ENCODE results near the gene AUH. TPM values are rescaled to one million over a fixed set of nuclear protein-coding genes. Genes with fewer than 3 reads are reported as not detected.

AUH gene
- polyA plus RNA-seq, 3 donors: 4.0 to 9.9 (median 8.4) TPM

GRCh38 chr9:91269907-91270491 lies 91.7 kb downstream of the AUH start:
- Mint-ChIP-seq H3K9me3 (peaks cover 0 to 1% (median 0%) of the 10 kb centered on the region in 7 donors), H3K4me1 (peaks cover 3% of the 10 kb centered on the region), H3K27me3 (ENCODE audit: low read depth in 3 of 3) (no peaks in the 10 kb centered on the region), H3K36me3 (peaks cover 0 to 2% of the 10 kb centered on the region in 2 donors), H3K27ac (no peak overlapping the region), H3K4me3 (no peak overlapping the region)
- H3K27me3 ChIP-seq (ENCODE audit: control insufficient read depth in 2 of 2, insufficient read depth in 2 of 2, low read length in 2 of 2): no peaks in the 10 kb centered on the region
- no peak overlapping the region for H3K27ac ChIP-seq (ENCODE audit: low read depth in 1 of 2, low read length in 2 of 2)
- no peak overlapping the region for H3K4me3 ChIP-seq (replicated peaks in 1 of 3; ENCODE audit: low read depth in 2 of 3, low read length in 3 of 3)
- no peaks in the 10 kb centered on the region for H3K4me1 ChIP-seq (ENCODE audit: control insufficient read depth in 1 of 2, insufficient read depth in 2 of 2, low read length in 2 of 2)
- H3K9ac ChIP-seq (ENCODE audit: insufficient read depth, low read length, poor library complexity, severe bottlenecking): no peak overlapping the region
- TF ChIP-seq, protein P1, sequence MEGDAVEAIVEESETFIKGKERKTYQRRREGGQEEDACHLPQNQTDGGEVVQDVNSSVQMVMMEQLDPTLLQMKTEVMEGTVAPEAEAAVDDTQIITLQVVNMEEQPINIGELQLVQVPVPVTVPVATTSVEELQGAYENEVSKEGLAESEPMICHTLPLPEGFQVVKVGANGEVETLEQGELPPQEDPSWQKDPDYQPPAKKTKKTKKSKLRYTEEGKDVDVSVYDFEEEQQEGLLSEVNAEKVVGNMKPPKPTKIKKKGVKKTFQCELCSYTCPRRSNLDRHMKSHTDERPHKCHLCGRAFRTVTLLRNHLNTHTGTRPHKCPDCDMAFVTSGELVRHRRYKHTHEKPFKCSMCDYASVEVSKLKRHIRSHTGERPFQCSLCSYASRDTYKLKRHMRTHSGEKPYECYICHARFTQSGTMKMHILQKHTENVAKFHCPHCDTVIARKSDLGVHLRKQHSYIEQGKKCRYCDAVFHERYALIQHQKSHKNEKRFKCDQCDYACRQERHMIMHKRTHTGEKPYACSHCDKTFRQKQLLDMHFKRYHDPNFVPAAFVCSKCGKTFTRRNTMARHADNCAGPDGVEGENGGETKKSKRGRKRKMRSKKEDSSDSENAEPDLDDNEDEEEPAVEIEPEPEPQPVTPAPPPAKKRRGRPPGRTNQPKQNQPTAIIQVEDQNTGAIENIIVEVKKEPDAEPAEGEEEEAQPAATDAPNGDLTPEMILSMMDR (IDR thresholded peaks at IDR 0.05): no peak
- H3K36me3 ChIP-seq (replicated peaks in 1 of 2; ENCODE audit: control insufficient read depth in 1 of 2, insufficient read depth in 2 of 2, low read length in 2 of 2): no peaks in the 10 kb centered on the region
- intact Hi-C loops (cut with micrococcal nuclease): no loop called here
- H3K4me2 ChIP-seq (replicated peaks; ENCODE audit: extremely low read depth, low read length, poor library complexity, severe bottlenecking): no peak overlapping the region
- no peaks in the 10 kb centered on the region for H3K79me2 ChIP-seq (ENCODE audit: insufficient read depth, low read length)
- no peaks in the 10 kb centered on the region for H3K9me3 ChIP-seq (replicated peaks in 1 of 2; ENCODE audit: control insufficient read depth in 1 of 2, insufficient read depth in 1 of 2, low read length in 2 of 2)
- DNase-seq: no peak
- no peaks in the 10 kb centered on the region for H4K20me1 ChIP-seq (ENCODE audit: insufficient read depth, low read length)
- H2AFZ ChIP-seq (ENCODE audit: insufficient read depth, low read depth, low read length, poor library complexity, severe bottlenecking): no peak overlapping the region
- no CpG with 5 or more reads among the region's 2 CpGs for WGBS (ENCODE audit: insufficient coverage)

DNA sequence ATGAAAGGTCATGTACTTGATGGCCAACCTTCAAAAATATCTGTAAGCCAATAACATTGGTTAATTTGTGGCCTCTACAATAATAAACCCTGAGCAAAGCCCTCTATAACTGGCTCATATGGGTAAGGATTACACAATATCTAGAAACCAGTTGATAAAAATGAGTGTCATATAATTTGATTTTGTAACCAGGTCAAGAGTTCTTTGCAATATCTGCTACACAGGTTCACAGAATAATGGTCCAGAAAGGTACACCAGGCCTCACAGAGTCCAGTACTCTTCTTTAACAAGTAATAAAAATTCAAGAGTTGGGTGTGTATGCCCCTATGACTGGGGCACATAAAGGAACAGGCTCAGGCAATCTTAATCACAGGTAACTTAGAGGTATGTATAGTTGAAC lies 95.3 kb downstream of the AUH start:
- H3K9ac ChIP-seq (ENCODE audit: insufficient read depth, low read length, poor library complexity, severe bottlenecking): no peak overlapping the region
- H3K4me3 Mint-ChIP-seq: no peak overlapping the region
- peaks cover 0 to 1% (median 0%) of the 10 kb centered on the region in 7 donors for H3K9me3 Mint-ChIP-seq
- intact Hi-C loops (cut with micrococcal nuclease): no loop called here
- H3K27me3 Mint-ChIP-seq (ENCODE audit: low read depth in 3 of 3): no peaks in the 10 kb centered on the region
- peaks cover under 1 to 1% of the 10 kb centered on the region in 2 donors for H3K4me1 ChIP-seq (ENCODE audit: control insufficient read depth in 1 of 2, insufficient read depth in 2 of 2, low read length in 2 of 2)
- H3K27ac ChIP-seq (ENCODE audit: low read depth in 1 of 2, low read length in 2 of 2): no peak overlapping the region
- no peaks in the 10 kb centered on the region for H3K9me3 ChIP-seq (replicated peaks in 1 of 2; ENCODE audit: control insufficient read depth in 1 of 2, insufficient read depth in 1 of 2, low read length in 2 of 2)
- H3K27ac Mint-ChIP-seq: no peak overlapping the region
- H3K27me3 ChIP-seq (ENCODE audit: control insufficient read depth in 2 of 2, insufficient read depth in 2 of 2, low read length in 2 of 2): no peaks in the 10 kb centered on the region
- peaks cover 2 to 3% of the 10 kb centered on the region in 2 donors for H3K36me3 Mint-ChIP-seq
- DNase-seq: no peak
- no peaks in the 10 kb centered on the region for H3K36me3 ChIP-seq (replicated peaks in 1 of 2; ENCODE audit: control insufficient read depth in 1 of 2, insufficient read depth in 2 of 2, low read length in 2 of 2)
- no peaks in the 10 kb centered on the region for H3K79me2 ChIP-seq (ENCODE audit: insufficient read depth, low read length)
- no peaks in the 10 kb centered on the region for H4K20me1 ChIP-seq (ENCODE audit: insufficient read depth, low read length)
- no peak overlapping the region for H3K4me2 ChIP-seq (replicated peaks; ENCODE audit: extremely low read depth, low read length, poor library complexity, severe bottlenecking)
- peaks cover 2% of the 10 kb centered on the region for H3K4me1 Mint-ChIP-seq
- no peak overlapping the region for H3K4me3 ChIP-seq (replicated peaks in 1 of 3; ENCODE audit: low read depth in 2 of 3, low read length in 3 of 3)
- TF ChIP-seq, protein P1 (IDR thresholded peaks at IDR 0.05): no peak
- H2AFZ ChIP-seq (ENCODE audit: insufficient read depth, low read depth, low read length, poor library complexity, severe bottlenecking): no peak overlapping the region
